CD4-positive, alpha-beta T cell treated with Interleukin-4 for 4 hours (primary cell): Measurements from ENCODE around the gene ADGRB3.
"Not testable (repeated sequence)": the region's sequence is repeated elsewhere in the genome, so short reads cannot be mapped to it uniquely, and the experiment has no call there.

ENCODE experiments used
- DNase-seq: peaks from one replicate; pipeline ENCODE4 v3.0.0-alpha.2; 2020

ADGRB3 gene

DNA sequence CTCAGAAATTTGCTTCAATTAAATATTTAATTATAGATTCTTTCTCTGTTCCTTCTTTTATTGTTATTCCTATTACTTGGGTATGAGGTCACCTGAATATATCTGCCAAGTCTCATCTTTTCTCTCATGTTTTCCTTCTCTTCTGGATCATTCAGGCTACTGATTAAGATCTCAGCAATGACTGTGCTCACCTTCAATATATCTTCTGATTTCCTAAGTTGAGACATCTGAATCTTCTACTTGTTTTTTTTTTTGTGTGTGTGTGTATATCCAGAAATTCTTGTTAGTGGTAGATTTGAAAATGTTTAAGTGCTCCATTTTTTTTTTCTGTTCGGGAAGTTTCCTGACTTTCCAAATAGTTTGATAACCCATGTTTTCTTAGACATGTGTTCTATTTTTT lies 108.0 kb downstream of the ADGRB3 start:
- DNase-seq, result no peak

DNA sequence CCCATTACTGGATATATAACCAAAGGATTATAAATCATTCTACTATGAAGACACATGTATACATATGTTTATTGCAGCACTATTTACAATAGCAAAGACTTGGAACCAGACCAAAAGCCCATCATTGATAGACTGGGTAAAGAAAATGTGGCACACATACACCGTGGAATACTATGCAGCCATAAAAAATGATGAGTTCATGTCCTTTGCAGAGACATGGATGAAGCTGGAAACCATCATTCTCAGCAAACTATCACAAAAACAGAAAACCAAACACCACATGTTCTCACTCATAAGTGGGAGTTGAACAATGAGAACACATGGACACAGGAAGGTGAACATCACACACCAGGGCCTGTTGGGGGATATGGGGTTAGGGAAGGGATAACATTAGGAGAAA lies 109.3 kb downstream of the ADGRB3 start:
- not testable (repeated sequence) for DNase-seq

DNA sequence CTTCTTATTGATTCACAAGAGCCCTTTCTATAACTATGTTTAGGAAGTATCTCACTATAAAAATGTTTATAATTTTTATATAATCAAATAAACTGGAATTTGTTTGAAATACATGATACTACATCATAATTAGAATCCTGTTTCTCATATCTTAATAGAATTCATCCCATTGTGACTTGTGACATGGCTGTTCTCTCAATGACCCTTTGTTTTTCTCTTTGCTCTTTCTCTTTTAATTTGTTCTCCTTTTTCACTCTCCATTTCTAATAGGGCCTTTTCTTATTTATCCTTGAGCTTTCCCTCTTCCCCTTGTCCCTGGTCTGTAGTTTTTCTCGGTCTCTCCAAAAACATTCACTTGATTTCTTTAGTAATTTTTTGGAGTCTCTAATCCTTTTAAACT lies 111.3 kb downstream of the ADGRB3 start:
- DNase-seq, result no peak

DNA sequence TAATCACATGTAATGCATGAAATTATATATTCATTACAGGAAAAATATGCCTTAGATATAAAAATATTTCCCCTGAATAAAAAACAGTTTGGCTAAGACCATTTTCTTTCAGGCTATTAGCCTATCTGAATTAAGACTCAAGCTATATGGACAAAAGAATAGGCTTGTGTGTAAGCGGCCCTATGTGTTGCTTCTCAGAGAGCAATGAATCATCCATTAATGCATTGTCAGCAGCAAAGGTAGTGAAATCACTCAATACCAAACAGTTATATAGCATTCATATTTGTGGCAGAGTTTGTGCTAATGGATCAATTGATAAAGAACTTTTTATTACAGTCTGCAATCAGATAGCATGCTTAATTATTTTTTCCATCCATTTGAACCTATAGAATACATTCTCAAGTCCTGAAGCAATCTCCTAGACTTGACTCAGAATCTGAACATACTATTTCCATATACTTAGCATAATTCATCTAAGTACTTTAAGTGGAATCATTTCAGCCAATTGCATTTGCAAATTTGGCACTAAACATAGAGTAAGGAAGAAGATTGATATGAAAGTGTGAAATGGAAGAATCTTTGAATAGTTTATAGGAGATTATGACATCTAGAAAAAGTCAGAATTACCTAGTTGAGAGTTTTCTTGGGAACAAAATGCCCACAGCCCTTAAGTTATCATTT lies 112.2 kb downstream of the ADGRB3 start:
- no peak for DNase-seq

DNA sequence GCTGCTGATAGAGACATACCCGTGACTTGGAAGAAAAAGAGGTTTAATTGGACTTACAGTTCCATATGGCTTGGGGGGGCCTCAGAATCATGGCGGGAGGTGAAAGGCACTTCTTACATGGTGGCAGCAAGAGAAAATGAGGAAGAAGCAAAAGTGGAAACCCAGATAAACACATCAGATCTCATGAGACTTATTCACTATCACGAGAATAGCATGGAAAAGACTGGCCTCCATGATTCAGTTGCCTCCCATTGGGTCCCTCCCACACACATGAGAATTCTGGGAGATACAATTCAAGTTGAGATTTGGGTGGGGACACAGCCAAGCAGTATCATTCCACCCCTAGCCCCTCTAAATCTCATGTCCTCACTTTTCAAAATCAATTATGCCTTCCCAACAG lies 112.8 kb downstream of the ADGRB3 start:
- DNase-seq, result not testable (repeated sequence)

DNA sequence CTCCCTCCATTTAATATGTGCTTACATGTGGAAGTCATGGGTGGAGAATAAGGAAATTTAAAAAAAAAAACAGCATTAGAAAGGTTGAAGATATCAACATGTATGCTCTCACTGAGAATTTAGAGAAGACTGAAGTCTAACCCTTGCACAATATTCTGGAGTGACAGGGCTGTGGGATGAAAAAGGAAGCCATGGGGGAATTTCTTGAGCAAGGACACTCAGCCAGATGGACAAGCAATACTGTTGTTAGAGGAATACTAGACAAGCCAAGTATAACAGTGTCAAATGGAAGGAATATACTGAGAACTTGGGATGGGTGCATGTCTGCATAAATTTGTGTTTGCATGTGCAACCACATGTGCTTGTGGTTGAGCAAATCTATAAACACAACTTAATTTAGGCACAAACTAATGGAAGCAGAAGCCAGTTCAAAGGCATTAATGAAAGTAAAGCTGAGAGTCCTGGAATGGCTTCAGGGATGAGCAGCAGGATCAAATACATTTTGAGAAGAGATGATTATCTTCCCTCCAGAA lies 119.7 kb downstream of the ADGRB3 start:
- no peak for DNase-seq

DNA sequence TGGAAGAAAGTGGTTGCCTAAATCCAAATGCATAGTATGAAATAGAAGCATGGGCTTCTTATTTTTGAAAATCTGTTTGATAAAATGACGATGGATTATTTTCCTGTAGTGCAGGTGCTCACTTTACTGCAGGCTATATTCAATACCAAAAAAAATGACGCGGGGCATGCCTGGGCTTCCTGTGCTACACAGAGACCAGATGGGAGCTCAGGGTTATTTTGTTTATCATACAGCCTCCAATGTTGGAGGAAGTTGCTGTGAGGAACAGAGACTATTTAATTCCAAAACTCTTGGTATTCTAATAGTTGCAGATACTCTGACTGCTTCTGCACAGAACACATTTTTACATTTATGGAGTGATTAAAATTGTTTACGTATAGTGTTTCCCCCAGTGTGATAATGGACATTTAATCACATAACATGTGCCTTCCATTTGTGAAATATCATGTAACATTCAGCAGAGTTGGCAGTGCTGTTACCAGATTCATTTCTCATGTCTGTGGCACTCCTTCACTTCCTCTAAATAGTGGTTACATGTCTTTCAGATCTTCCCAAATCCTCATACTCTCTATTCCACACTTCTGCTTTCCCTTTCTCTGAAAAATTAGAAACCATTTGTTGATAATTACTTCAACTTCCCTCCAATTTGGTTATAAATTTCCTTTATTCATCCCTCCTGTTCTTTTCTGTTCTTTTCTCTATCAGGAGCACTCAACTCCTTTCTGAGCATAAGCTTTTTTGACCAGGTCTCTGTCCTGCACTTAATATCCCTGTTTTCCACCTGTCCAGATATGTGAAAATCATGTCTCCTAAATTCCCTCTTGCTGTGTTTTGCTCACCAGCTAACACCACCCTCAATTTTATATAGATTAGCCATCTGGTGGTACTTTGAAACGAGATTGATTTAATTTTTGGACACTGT lies 121.6 kb downstream of the ADGRB3 start:
- DNase-seq, result no peak

DNA sequence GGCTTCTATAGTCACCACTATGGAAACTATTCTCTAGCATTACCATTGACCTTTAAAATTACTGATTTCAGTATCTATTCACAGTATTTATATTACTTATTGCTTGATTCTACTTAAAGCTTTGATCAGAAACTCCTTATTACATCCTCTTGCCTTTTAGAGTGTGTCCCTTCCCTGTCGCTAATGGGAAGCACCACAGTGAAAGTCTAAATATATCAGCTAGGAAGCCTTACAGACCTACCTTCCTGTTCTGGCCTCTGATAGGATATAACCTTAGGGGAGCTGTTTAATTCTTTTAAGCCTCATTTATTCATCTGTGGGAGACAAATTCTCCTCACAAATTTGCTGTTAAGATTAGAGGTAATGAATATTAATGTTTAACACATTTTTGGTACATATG lies 122.7 kb downstream of the ADGRB3 start:
- no peak for DNase-seq

DNA sequence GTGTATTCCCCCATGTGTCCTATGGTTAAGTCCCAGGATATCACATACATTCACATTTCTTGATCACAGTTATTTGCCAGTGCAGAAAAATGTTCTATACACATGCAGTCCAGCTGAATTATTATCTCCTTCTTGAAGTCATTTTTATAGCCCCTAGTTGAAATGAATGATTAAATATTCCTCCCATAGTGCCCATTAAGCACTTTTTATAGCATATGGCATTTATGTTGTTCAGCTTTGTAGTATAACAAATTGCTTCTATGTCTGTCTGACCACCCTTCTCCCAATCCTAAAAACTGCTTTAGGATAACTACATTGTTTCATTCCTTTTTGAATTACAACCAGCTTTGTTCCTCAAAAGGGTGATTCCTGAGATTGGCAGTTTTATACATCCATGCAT lies 123.5 kb downstream of the ADGRB3 start:
- DNase-seq, result no peak

DNA sequence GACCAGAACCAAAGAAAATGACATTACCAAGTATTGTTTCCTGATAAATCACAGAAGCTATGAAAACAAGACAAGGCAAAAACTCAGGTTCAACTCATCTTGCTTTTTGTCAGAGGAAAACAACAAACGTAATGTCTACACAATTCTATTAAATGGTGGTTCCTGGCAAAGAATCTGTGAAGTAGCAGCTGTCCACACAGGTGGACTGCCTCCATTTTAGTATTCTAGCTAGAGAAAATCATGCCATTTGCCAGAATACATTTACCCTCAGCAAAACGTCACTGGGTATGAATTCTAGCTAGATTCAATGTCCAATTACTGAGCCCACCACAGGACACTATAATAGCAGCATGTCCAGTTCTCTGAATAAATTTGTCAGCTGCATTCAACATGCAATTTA lies 125.4 kb downstream of the ADGRB3 start:
- DNase-seq, result no peak

DNA sequence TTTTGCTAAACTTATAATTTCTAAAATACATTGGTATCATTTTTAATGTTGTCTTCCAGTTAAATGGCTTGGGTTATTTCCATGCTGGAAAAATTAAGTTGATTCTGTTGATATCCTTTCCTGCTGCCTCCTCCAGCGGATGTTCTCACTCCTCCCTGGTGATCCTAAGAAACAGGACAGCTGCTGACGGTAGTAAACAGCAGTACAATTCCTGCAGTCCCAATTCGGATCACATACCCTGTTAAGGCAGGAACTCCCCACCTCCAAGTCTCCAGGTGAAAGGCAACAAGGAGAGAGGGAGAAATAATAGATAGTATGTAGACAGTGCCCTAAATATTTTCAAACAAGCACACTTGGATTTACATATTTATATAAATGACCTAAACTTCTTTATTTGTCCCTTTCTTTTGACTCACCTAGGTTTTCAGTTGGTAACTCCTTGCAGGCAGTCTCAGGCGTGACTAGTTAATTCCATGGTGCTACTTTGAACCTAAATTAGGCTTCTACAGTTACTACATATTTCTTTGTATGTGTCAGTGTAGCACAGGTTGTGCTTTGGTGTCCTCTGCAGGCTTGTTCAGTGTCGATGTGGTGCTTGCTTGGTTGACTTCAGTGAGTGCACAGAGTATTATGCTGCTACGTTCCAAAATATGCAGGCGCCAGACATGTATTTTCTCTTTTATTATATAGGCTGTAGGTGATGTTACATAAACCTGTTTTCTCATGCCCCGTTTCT lies 126.0 kb downstream of the ADGRB3 start:
- DNase-seq, result no peak

DNA sequence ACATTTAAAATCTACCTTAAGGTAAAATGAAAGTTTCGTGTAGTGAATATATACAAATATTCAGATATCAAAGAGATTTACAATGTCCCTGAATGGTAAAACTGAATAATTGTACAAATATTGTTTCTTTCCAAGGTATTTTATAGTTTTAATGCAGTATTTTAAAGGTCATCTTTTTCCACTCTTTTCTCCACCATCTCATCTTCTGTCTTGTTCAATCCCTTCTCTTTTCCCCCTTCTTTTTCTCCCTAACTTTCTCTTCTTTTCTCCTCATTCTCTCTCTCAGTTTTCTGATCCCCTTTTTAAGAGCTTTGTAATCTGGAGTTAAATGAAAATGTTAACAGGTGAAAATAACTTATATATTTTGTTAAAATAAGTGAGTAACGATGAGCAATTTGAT lies 126.9 kb downstream of the ADGRB3 start:
- no peak for DNase-seq

DNA sequence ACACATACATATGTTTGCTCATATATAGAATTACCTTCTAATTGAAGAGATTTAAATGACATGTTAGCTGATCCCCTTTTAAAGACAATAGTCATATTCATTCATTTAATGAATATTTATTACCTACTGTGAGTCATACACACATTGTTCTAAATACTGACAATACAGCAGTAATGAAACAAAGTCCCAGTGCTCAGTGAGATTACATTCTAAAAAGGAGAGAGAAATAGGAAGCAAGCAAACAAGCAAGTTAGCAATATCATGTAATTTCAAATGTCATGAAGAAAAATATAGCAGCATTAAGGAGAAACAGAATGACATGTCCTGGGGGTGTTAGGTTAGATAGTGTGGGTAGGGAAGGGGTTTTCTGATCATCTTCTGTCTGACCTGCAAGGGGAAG lies 136.3 kb downstream of the ADGRB3 start:
- no peak for DNase-seq

DNA sequence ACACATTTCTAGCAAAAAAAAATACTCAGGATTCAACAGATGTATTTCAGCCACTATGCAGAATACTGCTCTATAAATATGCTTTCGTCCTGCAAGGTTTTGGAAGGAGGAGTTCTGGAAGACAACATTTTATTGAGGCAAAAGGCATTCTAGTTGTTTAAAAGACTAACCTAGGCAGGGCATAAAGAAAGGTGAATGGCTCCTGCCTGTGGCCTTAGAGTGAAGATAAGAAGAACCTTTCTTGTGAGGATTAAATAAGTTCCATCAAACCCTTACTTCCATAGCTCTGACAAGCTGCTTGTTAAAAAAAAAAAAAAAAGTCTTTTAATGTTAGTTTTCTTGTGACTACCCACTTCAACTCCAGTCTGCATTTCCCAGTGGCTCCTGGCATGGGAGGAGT lies 139.8 kb downstream of the ADGRB3 start:
- no peak for DNase-seq

DNA sequence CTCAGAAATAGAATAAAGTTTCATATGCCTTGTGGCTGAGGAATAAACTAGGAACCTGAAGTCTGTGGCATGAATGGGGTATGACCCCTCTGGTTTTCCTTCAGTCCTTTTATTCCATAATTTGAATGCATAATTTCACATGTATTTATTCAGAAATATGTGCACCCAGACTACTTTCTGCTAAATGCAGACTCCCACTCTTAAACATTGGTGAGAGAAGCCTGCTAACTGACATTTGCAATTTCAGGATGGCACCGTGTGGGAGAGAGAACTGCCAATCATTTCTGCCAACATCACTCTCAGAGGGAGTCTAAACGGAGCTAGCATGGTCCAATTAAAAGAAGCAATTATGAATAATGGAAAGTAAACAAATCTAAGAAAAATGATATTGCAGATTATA lies 141.3 kb downstream of the ADGRB3 start:
- no peak for DNase-seq

DNA sequence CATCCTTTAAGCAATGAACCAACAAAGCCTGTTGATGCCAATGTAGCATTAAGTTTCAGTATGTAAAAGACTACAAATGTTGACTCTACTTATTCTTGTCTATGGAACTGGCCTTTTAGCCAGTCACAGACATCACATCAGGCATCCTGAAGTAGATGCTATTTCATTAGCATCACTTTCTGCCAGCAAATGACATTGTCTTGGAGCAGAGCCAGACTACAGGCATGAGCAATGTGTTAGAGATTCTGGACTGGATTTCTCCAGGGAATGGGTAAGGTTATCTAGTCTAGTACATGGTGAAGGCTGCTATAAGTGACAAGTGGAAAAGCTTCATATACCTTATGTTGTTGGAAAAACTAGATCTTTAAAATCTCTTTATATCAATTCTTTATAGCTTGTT lies 142.9 kb downstream of the ADGRB3 start:
- DNase-seq, result no peak

DNA sequence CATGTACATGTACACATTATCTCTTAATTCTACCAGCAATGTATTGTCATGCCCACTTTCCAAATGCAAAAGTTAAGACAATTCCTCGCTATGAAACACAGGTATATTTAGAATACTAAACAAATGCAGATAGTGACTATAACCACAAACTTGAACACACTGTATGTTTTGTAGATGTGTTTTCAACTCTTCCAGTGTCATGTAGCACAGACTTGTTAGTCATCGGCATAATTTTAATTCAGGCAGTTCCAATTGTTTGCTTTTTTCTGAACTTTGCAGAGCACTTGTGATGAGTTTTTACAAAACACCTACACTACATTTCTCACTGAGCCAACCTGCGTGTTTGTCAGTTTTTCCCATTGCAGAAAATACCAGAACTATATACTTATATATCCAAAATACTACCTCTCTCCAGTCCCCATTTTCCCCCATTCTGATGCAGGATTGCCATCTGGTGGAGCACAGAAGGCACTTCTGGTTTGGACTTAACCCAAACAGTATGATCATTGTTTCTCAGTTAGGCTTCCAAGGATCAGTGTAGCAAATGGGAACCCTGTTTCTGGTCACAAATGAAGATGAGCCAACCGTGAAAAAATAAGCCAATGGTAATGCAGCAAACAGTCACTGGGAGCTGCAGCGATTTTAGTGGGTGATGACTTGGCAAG lies 143.4 kb downstream of the ADGRB3 start:
- DNase-seq, result no peak

DNA sequence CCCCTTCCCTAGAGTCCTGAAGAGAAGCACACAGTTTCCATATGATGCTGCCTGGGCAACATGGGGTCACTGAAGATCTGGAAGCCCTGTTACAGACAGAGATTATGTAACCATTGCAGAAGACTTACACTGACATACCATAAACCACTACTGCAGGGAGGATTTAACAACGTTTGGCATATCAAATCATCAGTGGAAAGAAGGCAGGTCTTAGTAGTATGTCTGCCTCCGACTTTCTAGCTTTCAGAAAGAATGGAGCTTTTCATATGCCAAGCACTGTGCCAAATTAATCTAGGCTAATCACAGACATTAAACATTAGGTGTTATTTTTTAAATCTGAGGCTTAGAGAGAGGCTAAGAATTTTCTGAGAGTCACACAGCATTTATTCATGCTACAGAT lies 144.3 kb downstream of the ADGRB3 start:
- no peak for DNase-seq

DNA sequence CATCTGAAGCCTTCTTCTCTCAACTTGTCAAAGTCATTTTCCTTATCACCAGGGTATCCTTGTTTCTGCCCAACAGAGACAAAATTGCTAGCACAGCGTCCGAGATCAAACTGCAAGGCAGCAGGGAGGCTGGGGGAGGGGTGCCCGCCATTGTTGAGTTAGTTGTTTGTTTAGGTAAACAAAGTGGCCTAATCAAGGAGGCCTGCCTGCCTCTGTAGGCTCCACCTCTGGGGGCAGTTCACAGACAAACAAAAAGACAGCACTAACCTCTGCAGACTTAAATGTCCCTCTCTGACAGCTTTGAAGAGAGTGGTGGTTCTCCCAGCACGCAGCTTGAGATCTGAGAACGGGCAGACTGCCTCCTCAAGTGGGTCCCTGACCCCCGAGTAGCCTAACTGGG lies 155.0 kb downstream of the ADGRB3 start:
- DNase-seq, result not testable (repeated sequence)

DNA sequence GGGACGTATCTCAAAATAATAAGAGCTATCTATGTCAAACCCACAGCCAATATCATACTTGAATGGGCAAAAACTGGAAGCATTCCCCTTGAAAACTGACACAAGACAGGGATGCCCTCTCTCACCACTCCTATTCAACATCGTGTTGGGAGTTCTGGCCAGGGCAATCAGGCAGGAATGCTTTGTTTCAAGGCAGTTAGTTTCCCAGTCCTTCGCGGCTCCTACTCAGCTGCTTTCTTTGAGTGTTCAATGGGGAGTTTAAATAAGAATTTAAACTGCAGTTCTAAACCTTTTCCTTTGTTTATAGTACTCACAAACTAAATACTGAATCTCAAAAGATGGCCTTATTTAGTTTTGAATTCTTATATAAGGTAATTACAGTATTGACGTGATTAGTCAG lies 179.9 kb downstream of the ADGRB3 start:
- DNase-seq, result not testable (repeated sequence)

DNA sequence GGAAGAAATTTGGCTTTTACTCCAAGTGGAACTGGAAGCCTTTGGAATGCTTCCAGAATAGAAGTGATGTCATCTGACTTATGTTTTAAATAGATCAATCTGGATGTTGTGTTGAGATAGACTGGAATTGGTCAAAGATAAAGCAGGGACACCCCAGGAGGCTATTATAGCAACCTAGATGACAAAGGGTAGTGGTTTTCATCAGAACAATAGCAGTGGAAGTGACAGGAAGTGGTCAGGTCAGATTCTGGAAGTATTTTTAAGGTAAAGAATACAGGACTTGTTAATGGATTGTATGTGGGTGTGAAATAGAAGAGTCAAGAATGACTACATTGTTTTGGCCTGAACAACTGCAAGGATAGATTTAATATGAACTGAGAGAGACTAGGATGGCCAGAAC lies 191.4 kb downstream of the ADGRB3 start:
- DNase-seq, result no peak

DNA sequence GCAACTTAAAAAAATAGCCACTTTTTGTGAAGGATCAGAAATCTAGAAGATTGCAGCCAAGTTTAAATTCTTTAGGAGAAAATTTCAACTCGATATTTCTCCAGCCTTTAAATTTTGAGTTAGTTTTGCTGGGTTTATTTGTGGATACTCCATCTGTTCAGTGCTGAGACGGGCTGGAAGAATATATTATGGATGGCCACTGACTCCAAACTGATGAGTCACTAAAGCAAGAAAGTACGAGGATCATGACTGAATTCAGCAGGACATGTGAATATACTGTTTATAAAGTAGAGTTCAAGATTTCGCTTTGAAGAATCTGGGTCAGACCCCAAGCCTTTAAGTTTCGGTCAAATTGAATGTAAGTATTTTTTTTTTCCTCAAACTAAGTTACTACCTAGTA lies 199.5 kb downstream of the ADGRB3 start:
- no peak for DNase-seq

DNA sequence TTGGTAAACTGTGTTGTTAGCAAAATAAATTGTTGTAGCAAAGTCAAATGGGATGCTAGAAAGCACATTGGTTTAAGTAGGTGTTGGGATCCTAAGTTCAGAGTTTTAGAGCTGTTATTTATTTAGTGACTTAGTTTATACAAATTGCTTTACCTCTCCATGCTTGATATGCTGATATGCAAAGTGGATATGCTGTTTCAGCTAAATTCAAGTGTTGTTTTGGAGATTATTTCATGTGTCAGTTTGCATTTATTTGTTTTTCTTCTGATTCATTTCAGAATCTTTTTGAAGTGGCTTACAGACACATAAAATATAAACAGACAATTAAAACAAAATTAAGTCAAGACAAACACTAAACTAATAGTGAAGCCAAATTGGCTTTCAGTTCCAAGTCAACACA lies 203.5 kb downstream of the ADGRB3 start:
- no peak for DNase-seq
